MM.1S (cell line): ENCODE results near the gene TMOD1.

Experiments
- EZH2phosphoT487 ChIP-seq: fragments of 300-600 bp; sonication (generic); IDR thresholded peaks from 2 replicates; pipeline ENCODE4 v1.6.1; 2018; ENCODE audit warnings: antibody characterized with exemption, low read length
- TF ChIP-seq, protein P1 (sequence below): fragments of 300-600 bp; sonication (generic); IDR thresholded peaks from 2 replicates; pipeline ENCODE4 v1.5.1; 2016; ENCODE audit warnings: antibody characterized with exemption, low read length, mixed read lengths

DNA sequence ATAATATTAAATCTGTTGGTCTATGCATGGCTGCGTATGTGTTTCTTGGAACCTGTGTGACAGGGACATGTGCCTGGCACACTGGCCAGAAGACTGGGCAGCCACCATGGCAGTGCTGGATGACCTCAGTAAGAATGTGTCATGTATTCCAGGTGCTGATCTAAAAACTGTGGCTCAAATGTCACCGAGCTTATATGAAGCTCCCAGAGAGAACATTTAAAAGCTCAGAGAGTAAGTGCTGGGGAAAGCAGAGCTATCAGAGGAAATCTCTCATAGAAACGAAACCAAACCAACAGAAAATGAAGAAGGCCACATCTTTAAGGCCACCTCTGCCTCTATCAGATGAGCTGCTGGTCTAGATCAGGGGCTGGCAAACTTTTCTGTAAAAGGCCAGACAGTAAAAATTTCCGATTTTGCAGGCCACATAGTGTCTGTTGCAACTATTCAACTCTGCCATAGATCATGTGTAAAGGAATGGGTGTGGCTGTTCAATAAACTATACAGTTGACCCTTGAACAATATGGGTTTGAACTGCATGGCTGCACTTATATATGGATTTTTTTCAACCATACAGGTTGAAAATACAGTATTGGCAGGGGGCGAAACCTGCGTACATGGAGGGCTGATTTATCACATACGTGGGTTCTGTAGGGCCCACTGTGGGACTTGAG is 99.9 kb downstream of the TMOD1 start:
- TF ChIP-seq, protein P1, sequence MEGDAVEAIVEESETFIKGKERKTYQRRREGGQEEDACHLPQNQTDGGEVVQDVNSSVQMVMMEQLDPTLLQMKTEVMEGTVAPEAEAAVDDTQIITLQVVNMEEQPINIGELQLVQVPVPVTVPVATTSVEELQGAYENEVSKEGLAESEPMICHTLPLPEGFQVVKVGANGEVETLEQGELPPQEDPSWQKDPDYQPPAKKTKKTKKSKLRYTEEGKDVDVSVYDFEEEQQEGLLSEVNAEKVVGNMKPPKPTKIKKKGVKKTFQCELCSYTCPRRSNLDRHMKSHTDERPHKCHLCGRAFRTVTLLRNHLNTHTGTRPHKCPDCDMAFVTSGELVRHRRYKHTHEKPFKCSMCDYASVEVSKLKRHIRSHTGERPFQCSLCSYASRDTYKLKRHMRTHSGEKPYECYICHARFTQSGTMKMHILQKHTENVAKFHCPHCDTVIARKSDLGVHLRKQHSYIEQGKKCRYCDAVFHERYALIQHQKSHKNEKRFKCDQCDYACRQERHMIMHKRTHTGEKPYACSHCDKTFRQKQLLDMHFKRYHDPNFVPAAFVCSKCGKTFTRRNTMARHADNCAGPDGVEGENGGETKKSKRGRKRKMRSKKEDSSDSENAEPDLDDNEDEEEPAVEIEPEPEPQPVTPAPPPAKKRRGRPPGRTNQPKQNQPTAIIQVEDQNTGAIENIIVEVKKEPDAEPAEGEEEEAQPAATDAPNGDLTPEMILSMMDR: no peak
- no peak for TF ChIP-seq EZH2phosphoT487
